HG03354 (cell line): ENCODE measurements around the gene SLC10A3.

Experiments used
- ATAC-seq: cut with Tn5 transposase; IDR thresholded peaks from one replicate; pipeline ENCODE4 v1.9.1; 2021; ENCODE audit warnings: mild to moderate bottlenecking; ENCODE audit not compliant: unreplicated experiment, poor library complexity, severe bottlenecking

The SLC10A3 gene

GRCh38 chrX:154486052-154486395, 4.4 kb downstream of the SLC10A3 start:
- ATAC-seq: no peak

GRCh38 chrX:154485150-154486051, 5.0 kb downstream of the SLC10A3 start:
- no peak for ATAC-seq

DNA sequence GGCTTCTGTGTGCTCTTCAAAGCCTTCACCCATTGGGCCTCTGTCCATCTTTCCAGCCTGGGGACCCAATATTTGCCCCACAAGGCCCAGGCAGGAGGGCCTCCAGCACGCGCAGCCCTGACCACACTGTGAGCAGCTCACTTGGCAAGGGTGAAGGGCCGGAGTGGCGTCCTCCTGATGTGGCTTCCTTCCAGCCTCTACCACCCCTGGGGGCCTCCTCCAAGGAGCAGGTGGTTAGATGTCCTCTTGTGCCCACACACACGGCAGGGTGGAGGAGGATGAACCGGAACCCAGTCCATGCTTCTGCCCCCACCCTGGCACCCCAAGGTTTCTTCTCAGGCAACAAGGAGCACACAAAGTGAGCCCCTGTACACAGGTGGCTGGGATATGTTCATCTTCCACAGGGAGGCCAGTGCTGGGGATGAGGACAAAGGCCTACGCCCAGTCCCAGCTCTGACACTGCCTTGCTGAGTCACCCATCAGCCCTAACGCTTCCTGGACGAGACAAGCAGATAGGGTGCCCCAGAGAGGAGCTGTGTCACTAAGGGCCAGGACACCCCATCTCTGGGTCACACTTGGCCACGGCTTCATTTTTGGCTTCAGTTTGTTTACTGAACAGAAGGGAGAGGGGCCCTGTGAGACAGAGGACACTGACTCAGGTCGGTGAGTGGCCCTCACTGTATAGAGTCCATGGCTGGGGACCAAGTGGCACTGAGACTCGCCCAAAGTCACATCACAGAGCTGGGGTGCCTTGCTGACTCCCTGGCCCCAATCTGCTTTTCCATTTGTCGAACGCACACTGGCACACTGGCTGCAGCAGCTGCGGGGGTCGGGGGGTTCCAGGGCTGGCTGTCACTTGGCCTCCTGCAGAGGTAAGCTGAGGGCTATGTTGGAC, 5.9 kb downstream of the SLC10A3 start:
- no peak for ATAC-seq

DNA sequence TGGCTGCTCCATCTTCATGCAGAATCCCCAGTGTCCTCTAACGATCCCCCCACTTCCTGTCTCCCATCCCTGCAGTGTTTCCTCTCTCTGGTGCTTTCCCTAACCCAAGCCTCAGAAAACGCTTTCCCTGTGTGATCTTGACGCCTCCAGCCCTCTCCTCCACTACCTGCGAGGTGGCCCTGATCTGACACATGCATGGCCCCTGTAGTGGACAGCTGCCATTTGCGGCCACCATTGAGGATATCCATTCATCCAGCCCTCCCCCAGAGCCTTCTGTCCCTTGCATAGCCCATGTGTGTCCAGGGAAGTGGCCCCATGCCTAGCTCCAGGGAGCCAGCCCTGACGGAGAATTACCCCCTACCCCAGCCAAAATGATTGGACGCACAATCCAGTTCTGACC, 7.1 kb downstream of the SLC10A3 start:
- ATAC-seq: no peak

- ATAC-seq: no peak
Measured at GRCh38 chrX:154482786-154483185, 7.6 kb downstream of the SLC10A3 start.

DNA sequence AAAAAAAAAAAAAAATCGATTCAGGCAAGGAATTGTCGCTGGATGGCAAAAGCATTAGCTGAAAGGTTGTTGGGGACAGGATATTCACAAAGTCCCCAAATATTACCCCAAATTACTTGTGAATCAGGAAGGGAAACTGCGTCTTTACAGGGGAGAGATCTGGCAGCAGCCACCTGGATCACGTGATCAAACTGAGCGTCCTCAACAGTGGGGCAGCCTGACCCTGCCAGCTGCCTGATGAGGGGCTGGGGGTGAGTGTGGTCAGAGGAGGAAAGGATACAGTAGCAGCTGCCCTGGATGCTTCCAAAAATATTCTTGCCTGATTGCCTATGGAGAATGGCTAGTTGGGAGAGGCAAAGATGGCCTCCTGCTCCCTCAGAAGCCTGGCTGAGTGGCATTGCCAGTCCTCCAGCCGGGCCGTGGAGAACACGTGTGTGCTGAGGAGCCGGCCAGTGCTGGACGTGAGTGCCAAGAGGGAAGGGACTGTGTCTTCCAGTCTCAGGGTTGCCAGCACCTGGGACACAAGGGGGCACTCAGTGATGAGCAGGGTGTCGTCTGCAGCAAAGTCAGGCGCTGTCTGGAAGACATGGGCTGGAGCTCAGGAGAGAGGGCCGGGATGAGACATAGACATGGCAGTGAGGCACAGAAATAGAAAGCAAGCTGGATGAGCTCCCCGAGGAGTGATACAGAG, 8.4 kb downstream of the SLC10A3 start:
- no peak for ATAC-seq

GRCh38 chrX:154481195-154481594, 9.2 kb downstream of the SLC10A3 start:
- ATAC-seq: no peak

GRCh38 chrX:154478728-154479622, 11.5 kb downstream of the SLC10A3 start, which contains the start of gene LAGE3:
Gene LAGE3, minus strand, starts transcription at chrX:154479281. Its CDS starts 366 bp downstream, at chrX:154478915.
- peak; percentile 86 for ATAC-seq

GRCh38 chrX:154477891-154478477, 12.4 kb downstream of the SLC10A3 start:
- ATAC-seq: no peak

GRCh38 chrX:154476821-154477220, 13.6 kb downstream of the SLC10A3 start:
- ATAC-seq: no peak

DNA sequence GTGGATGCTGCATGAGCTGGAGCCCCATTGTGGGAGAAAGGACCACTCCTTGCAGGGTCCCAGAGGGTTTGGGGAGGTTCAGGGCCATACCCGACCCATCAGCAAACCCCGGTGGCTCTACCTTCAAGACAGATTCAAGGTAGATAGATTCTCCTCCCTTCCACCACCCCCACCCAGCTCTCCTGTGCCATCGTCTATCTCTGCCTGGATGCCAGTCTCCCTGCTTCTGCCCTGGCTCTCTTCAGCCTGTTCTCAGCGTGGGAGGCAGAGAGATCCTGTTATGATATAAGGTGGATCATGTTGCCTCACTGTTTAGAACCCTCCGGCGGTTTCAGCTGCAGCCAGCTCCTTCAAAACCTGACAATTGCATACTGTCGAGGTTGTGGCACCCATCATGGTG, 16.7 kb downstream of the SLC10A3 start:
- ATAC-seq: no peak

- ATAC-seq: no peak
Measured at GRCh38 chrX:154472685-154473632, 17.5 kb downstream of the SLC10A3 start.

GRCh38 chrX:154471839-154472684, 18.4 kb downstream of the SLC10A3 start:
- ATAC-seq: no peak

DNA sequence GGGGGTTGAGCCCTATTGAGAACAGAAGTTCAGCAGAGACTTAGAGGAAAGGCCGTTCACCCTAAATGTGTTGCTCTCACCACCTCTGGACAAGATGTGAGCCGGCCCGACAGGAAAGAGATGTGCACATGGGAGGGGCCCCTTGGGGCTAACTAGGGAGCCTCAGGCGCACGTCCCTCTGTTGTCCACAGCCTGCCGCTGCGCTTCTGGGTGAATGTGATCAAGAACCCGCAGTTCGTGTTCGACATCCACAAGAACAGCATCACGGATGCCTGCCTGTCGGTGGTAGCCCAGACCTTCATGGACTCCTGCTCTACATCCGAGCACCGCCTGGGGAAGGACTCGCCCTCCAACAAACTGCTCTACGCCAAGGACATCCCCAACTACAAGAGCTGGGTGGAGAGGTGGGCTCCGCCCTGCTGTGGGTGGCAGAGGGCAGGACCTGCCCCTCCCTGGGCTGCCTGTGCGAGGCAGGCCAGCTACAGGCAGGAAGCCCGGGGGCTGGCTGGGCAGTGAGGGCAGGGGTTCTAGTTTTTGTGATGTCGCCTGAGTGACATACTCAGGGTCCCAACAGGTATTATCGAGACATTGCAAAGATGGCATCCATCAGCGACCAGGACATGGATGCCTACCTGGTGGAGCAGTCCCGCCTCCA, 19.4 kb downstream of the SLC10A3 start:
- ATAC-seq: no peak

GRCh38 chrX:154470434-154470833, 20.0 kb downstream of the SLC10A3 start:
- ATAC-seq: no peak

- no peak for ATAC-seq
Measured at GRCh38 chrX:154469880-154470279, 20.5 kb downstream of the SLC10A3 start.
